GM06990 (cell line): ENCODE data around the gene ADK.

Source experiments
- DNase-seq: peaks from one replicate; pipeline ENCODE4 v3.0.0-alpha.2; 2011; ENCODE audit not compliant: insufficient read length; ENCODE audit errors: extremely low read depth
- H3K27me3 ChIP-seq: replicated peaks from 2 replicates; pipeline ENCODE4 v1.6.0; 2011; ENCODE audit warnings: low read length; ENCODE audit not compliant: control insufficient read depth, insufficient read depth
- H3K36me3 ChIP-seq: 2 replicates; pipeline ENCODE4 v1.5.1; 2011; ENCODE audit warnings: low read length; ENCODE audit not compliant: control insufficient read depth, insufficient read depth
- H3K4me3 ChIP-seq: replicated peaks from 2 replicates; pipeline ENCODE4 v1.5.1; 2011; ENCODE audit warnings: low read depth, mild to moderate bottlenecking, control low read depth, low read length
- CTCF ChIP-seq: IDR thresholded peaks from 2 replicates; pipeline ENCODE4 v1.5.1; 2011; ENCODE audit warnings: low read length, control low read depth, mild to moderate bottlenecking, inconsistent platforms; ENCODE audit not compliant: insufficient read depth, poor library complexity, severe bottlenecking

ADK gene

GRCh38 chr10:74320717-74321116 lies 169.7 kb downstream of the ADK start:
- no peak for DNase-seq

GRCh38 chr10:74322141-74322540 lies 171.1 kb downstream of the ADK start:
- H3K4me3 ChIP-seq: no peak overlapping the region
- no peak for DNase-seq
- no peak for TF ChIP-seq CTCF
- H3K27me3 ChIP-seq: no peaks in the 10 kb centered on the region
- peaks cover 2% of the 10 kb centered on the region for H3K36me3 ChIP-seq

More at GRCh38 chr10:74320717-74321116, 169.7 kb downstream of the ADK start:
- Histone ChIP-seq H3K36me3 (peaks cover 2% of the 10 kb centered on the region), H3K4me3 (no peak overlapping the region), H3K27me3 (no peaks in the 10 kb centered on the region)
- TF ChIP-seq CTCF: no peak

GRCh38 chr10:74322565-74322964 lies 171.5 kb downstream of the ADK start:
- no peaks in the 10 kb centered on the region for H3K27me3 ChIP-seq
- H3K36me3 ChIP-seq: peaks cover 2% of the 10 kb centered on the region
- DNase-seq: no peak
- no peak for TF ChIP-seq CTCF
- no peak overlapping the region for H3K4me3 ChIP-seq

GRCh38 chr10:74328388-74328787 lies 177.4 kb downstream of the ADK start:
- no peaks in the 10 kb centered on the region for H3K27me3 ChIP-seq
- DNase-seq: no peak
- no peak for TF ChIP-seq CTCF
- H3K4me3 ChIP-seq: no peak overlapping the region
- peaks cover 2% of the 10 kb centered on the region; the same call in 1 of the 2 replicates for H3K36me3 ChIP-seq

- Histone ChIP-seq H3K36me3 (no peaks in the 10 kb centered on the region; the same call in 1 of the 2 replicates), H3K4me3 (no peak overlapping the region), H3K27me3 (no peaks in the 10 kb centered on the region)
- TF ChIP-seq CTCF: no peak
- no peak for DNase-seq
Measured at GRCh38 chr10:74329873-74330272, 178.9 kb downstream of the ADK start.

- H3K4me3 ChIP-seq: no peak overlapping the region
- no peak for TF ChIP-seq CTCF
- no peaks in the 10 kb centered on the region; the same call in 1 of the 2 replicates for H3K36me3 ChIP-seq
- no peaks in the 10 kb centered on the region for H3K27me3 ChIP-seq
- DNase-seq: no peak
Measured at GRCh38 chr10:74330646-74331045, 179.6 kb downstream of the ADK start.
